Measurements from ENCODE around the gene ZIC3.

Gene ZIC3

GRCh38 chrX:137574102-137574783 is 8.3 kb downstream of the ZIC3 start:
- peak; percentile 82 for DNase-seq (ENCODE audit: low spot score)

GRCh38 chrX:137574784-137575293 is 8.9 kb downstream of the ZIC3 start:
- DNase-seq (ENCODE audit: low spot score), result no peak

- DNase-seq (ENCODE audit: low spot score), result no peak
These were observed 9.8 kb downstream of the ZIC3 start for GRCh38 chrX:137575596-137576255.

GRCh38 chrX:137587151-137587550 is 21.2 kb downstream of the ZIC3 start:
- no peak for DNase-seq (ENCODE audit: low spot score)

GRCh38 chrX:137600769-137601168 is 34.8 kb downstream of the ZIC3 start:
- DNase-seq (ENCODE audit: low spot score), result no peak
